Keratinocyte (primary cell): Measurements from ENCODE around the gene MEIS2. TPM values are rescaled to one million over a fixed set of nuclear protein-coding genes. Genes with fewer than 3 reads are reported as not detected.

Experiments used
- DNase-seq: peaks from one replicate; pipeline ENCODE4 v3.0.0-alpha.2; 2011; ENCODE audit warnings: low read depth, missing footprints, low spot score
- FAIRE-seq: peaks from 2 replicates; lab custom pipeline; 2011; peaks lifted over from hg19 to GRCh38; lab: Jason Lieb, UNC
- H2AFZ ChIP-seq: 2 replicates; pipeline ENCODE4 v1.6.0; 2012; ENCODE audit warnings: low read length, control low read depth, inconsistent platforms; ENCODE audit not compliant: control insufficient read depth
- H3K27ac ChIP-seq: 2 replicates; pipeline ENCODE4 v1.5.1; 2011; ENCODE audit warnings: low read length; ENCODE audit not compliant: control insufficient read depth, insufficient read depth
- H3K27me3 ChIP-seq: 3 replicates; pipeline ENCODE4 v1.6.0; 2011; ENCODE audit warnings: low read length; ENCODE audit not compliant: control insufficient read depth, insufficient read depth; ENCODE audit errors: extremely low read depth
- H3K36me3 ChIP-seq, 2 experiments: 2 replicates in 1 of 2; 3 replicates in 1 of 2; pipeline ENCODE4 v1.5.1; 2011; ENCODE audit warnings: low read length in 2 of 2, mild to moderate bottlenecking in 1 of 2; ENCODE audit not compliant: control insufficient read depth in 2 of 2, insufficient read depth in 2 of 2; ENCODE audit errors: extremely low read depth in 1 of 2
- H3K4me1 ChIP-seq: 3 replicates; pipeline ENCODE4 v1.5.1; 2011; ENCODE audit warnings: low read length; ENCODE audit not compliant: control insufficient read depth, insufficient read depth; ENCODE audit errors: extremely low read depth
- H3K4me2 ChIP-seq: 3 replicates; pipeline ENCODE4 v1.6.0; 2011; ENCODE audit warnings: low read depth, low read length; ENCODE audit not compliant: control insufficient read depth, insufficient read depth; ENCODE audit errors: extremely low read depth
- H3K4me3 ChIP-seq, 3 experiments: fragments of 200-600 bp in 1 of 3; sonication (generic) in 1 of 3; 2 replicates in 2 of 3; 3 replicates in 1 of 3; pipeline ENCODE4 v1.5.1; 2011 to 2016; ENCODE audit warnings: low read length in 3 of 3, mild to moderate bottlenecking in 3 of 3, control low read depth in 2 of 3, inconsistent platforms in 1 of 3, low read depth in 1 of 3, mixed read lengths in 1 of 3, mixed run types in 1 of 3, moderate library complexity in 1 of 3; ENCODE audit not compliant: control insufficient read depth in 2 of 3, insufficient read depth in 2 of 3; ENCODE audit errors: extremely low read depth in 1 of 3
- H3K79me2 ChIP-seq: 2 replicates; pipeline ENCODE4 v1.6.0; 2012; ENCODE audit warnings: low read length; ENCODE audit not compliant: control insufficient read depth, insufficient read depth
- H3K9ac ChIP-seq: 3 replicates; pipeline ENCODE4 v1.6.0; 2011; ENCODE audit warnings: low read length; ENCODE audit not compliant: control insufficient read depth, insufficient read depth; ENCODE audit errors: extremely low read depth
- H3K9me1 ChIP-seq: 3 replicates; pipeline ENCODE4 v1.6.0; 2011; ENCODE audit warnings: low read length; ENCODE audit not compliant: control insufficient read depth, insufficient read depth; ENCODE audit errors: extremely low read depth
- H3K9me3 ChIP-seq: 2 replicates; pipeline ENCODE4 v1.5.1; 2012; ENCODE audit warnings: low read depth, low read length; ENCODE audit not compliant: control insufficient read depth
- H4K20me1 ChIP-seq: 3 replicates; pipeline ENCODE4 v1.6.0; 2011; ENCODE audit warnings: low read length; ENCODE audit not compliant: control insufficient read depth, insufficient read depth; ENCODE audit errors: extremely low read depth
- CTCF ChIP-seq, 3 experiments: IDR thresholded peaks in 1 of 3; conservative IDR thresholded peaks in 1 of 3; optimal IDR thresholded peaks in 1 of 3; 2 replicates in 2 of 3; 3 replicates in 1 of 3; pipeline versions ENCODE3 to v1.5.1; 2011; ENCODE audit warnings: low read length in 3 of 3, mild to moderate bottlenecking in 3 of 3, moderate library complexity in 2 of 3, control low read depth in 1 of 3, inconsistent platforms in 1 of 3; ENCODE audit not compliant: insufficient read depth in 2 of 3; ENCODE audit errors: extremely low read depth in 1 of 3
- EZH2 ChIP-seq: IDR thresholded peaks from one replicate; pipeline ENCODE4 v1.6.1; 2012; ENCODE audit warnings: inconsistent platforms, mild to moderate bottlenecking, low read length, moderate library complexity
- dilution Hi-C: fragments of 300-500 bp; cut with MboI; formaldehyde crosslinking; loops from one replicate; pipeline ENCODE4 v1.7.0; 2020; ENCODE audit warnings: low sequenced_read_pairs; ENCODE audit not compliant: extremely low pct_ligation_motif_present
- polyA plus RNA-seq, 5 experiments: library from polyadenylated mRNA; depleted of rRNA in 3 of 5; stranded (reverse) in 3 of 5; stranded (forward) in 1 of 5; unstranded in 1 of 5; fragments of >200 nt; gene quantifications; 1 replicate in 1 of 5; 2 replicates in 3 of 5; 3 replicates in 1 of 5; pipeline versions ENCODE4 v1.2.1 to v1.2.3, GENCODE V29; 2011 to 2012; ENCODE audit warnings: missing spikeins in 2 of 5, low read depth in 1 of 5, low replicate concordance in 1 of 5

The MEIS2 gene
- polyA plus RNA-seq, 1 donor (not counting 4 experiments of a cell fraction or from before 2014, with no cell fraction given), result 11.4 TPM

GRCh38 chr15:37010595-37010994, 89.8 kb downstream of the MEIS2 start:
- H3K9me1 ChIP-seq, result no peaks in the 10 kb centered on the region
- dilution Hi-C loops, result no loop called here
- H2AFZ ChIP-seq, result no peak overlapping the region
- FAIRE-seq, result no peak
- no peaks in the 10 kb centered on the region for H3K79me2 ChIP-seq
- H3K27ac ChIP-seq, result no peak overlapping the region
- H3K36me3 ChIP-seq, result no peaks in the 10 kb centered on the region
- peaks cover 14% of the 10 kb centered on the region for H3K4me1 ChIP-seq
- no peaks in the 10 kb centered on the region for H3K27me3 ChIP-seq
- no peak overlapping the region for H3K4me2 ChIP-seq
- H3K9me3 ChIP-seq, result no peaks in the 10 kb centered on the region
- no peak for TF ChIP-seq EZH2
- H3K4me3 ChIP-seq, result no peak overlapping the region
- no peaks in the 10 kb centered on the region for H4K20me1 ChIP-seq
- H3K9ac ChIP-seq, result no peak overlapping the region
- no peak for DNase-seq

- Histone ChIP-seq H3K4me1 (peaks cover 1% of the 10 kb centered on the region), H3K27ac (no peak overlapping the region), H3K79me2 (no peaks in the 10 kb centered on the region), H3K4me2 (no peak overlapping the region), H3K27me3 (no peaks in the 10 kb centered on the region), H4K20me1 (no peaks in the 10 kb centered on the region), H2AFZ (no peak overlapping the region), H3K4me3 (no peak overlapping the region), H3K9me3 (no peaks in the 10 kb centered on the region), H3K9ac (no peak overlapping the region), H3K9me1 (no peaks in the 10 kb centered on the region), H3K36me3 (no peaks in the 10 kb centered on the region)
- dilution Hi-C loops, result no loop called here
- DNase-seq (no peak), FAIRE-seq (no peak)
- TF ChIP-seq CTCF (optimal IDR thresholded peaks at IDR 0.05 in 1 of 3, IDR thresholded peaks at IDR 0.05 in 1 of 3, conservative IDR thresholded peaks at IDR 0.05 in 1 of 3; ENCODE audit: extremely low read depth in 1 of 3, insufficient read depth in 2 of 3, low read length in 3 of 3), result no peak
- TF ChIP-seq EZH2, result no peak
Observed at GRCh38 chr15:37009288-37009687, 91.1 kb downstream of the MEIS2 start.

- H3K4me2 ChIP-seq, result no peak overlapping the region
- TF ChIP-seq CTCF (optimal IDR thresholded peaks at IDR 0.05 in 1 of 3, IDR thresholded peaks at IDR 0.05 in 1 of 3, conservative IDR thresholded peaks at IDR 0.05 in 1 of 3; ENCODE audit: extremely low read depth in 1 of 3, insufficient read depth in 2 of 3, low read length in 3 of 3) (no peak), EZH2 (no peak)
- no peaks in the 10 kb centered on the region for H3K36me3 ChIP-seq
- H2AFZ ChIP-seq, result no peak overlapping the region
- no peaks in the 10 kb centered on the region for H3K79me2 ChIP-seq
- dilution Hi-C loops, result no loop called here
- H4K20me1 ChIP-seq, result no peaks in the 10 kb centered on the region
- no peak overlapping the region for H3K9ac ChIP-seq
- no peaks in the 10 kb centered on the region for H3K9me3 ChIP-seq
- no peaks in the 10 kb centered on the region for H3K9me1 ChIP-seq
- H3K27me3 ChIP-seq, result no peaks in the 10 kb centered on the region
- FAIRE-seq, result no peak
- no peak overlapping the region for H3K27ac ChIP-seq
- H3K4me3 ChIP-seq, result no peak overlapping the region
- DNase-seq, result no peak
- no peaks in the 10 kb centered on the region for H3K4me1 ChIP-seq
Observed at GRCh38 chr15:37008205-37008604, 92.1 kb downstream of the MEIS2 start.
